Measurements from ENCODE around the gene NUDT9. TPM values are rescaled to one million over a fixed set of nuclear protein-coding genes. Genes with fewer than 3 reads are reported as not detected.

Gene NUDT9
- total RNA-seq, 1 experiment from 2014 or later = 25.4 TPM

DNA sequence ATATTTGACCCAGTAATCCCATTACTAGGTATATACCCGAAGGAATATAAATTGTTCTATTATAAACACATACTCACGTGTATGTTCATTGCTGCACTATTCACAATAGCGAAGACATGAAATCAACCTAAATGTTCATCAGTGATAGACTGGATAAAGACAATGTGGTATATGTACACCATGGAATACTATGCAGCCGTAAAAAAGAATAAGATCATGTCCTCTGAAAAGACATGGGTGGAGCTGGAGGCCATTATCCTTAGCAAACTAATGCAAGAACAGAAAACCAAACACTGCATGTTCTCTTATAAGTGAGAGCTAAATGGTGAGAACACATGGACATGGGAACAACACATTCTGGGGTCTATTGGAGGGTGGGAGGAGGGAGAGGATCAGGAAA lies 36.5 kb downstream of the NUDT9 start (continued):
- no peak for TF ChIP-seq NR2C2 (CRISPR knock-in tag; IDR thresholded peaks at IDR 0.05)

DNA sequence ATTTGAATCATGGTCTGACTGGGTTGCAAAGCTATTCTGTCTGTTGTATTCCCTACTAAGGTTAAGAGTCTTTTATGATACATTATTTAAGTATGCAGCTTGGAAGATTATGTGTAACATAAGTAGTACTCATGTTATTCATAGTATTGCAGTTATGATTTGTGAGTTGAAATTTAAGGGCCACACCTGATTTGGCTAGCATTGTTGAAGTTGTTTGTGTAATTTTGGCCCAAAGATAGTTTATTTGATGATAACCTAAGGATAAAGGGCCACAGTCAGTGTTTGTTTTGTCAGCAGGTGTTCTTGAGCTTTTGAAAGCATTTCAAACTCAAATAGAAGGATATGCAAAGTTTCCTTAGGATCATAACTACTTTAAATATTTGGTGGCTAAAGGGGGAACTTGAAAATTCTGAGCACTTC lies 38.9 kb downstream of the NUDT9 start:
- Mint-ChIP-seq H3K27ac (no peak overlapping the region), H3K4me3 (no peak overlapping the region), H3K27me3 (ENCODE audit: low read depth) (no peaks in the 10 kb centered on the region), H3K9me3 (peaks cover 9% of the 10 kb centered on the region), H3K36me3 (peaks cover 18% of the 10 kb centered on the region), H3K4me1 (peaks cover 14% of the 10 kb centered on the region)
- no peak for TF ChIP-seq ZNF138 (CRISPR knock-in tag; conservative IDR thresholded peaks at IDR 0.05)
- ATAC-seq (no peak), DNase-seq (ENCODE audit: low spot score) (no peak)
- ChIA-PET CTCF (no interaction called here), POLR2A (no interaction called here)

DNA sequence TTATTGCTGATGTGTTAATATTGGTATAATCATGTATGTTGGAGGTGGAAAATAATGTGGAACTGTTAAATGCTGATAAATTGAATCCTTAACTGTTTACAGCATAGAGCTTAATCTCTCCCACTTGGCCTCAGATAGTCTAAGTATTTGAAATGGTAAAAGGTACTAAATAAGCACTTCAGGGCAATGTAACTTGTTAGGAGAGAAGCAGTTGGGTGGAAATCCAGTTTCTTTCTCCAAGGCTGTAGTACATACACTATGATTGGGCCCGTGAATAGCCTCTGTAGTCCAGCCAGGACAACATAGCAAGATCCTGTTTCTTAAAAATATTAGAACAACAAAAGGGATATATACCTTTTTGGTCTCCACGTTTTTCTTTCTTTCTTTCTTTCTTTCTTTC lies 39.7 kb downstream of the NUDT9 start:
- CTCF ChIA-PET = no interaction called here
- no peak for TF ChIP-seq NR2C2 (CRISPR knock-in tag; IDR thresholded peaks at IDR 0.05)
- TF ChIP-seq, protein P1, sequence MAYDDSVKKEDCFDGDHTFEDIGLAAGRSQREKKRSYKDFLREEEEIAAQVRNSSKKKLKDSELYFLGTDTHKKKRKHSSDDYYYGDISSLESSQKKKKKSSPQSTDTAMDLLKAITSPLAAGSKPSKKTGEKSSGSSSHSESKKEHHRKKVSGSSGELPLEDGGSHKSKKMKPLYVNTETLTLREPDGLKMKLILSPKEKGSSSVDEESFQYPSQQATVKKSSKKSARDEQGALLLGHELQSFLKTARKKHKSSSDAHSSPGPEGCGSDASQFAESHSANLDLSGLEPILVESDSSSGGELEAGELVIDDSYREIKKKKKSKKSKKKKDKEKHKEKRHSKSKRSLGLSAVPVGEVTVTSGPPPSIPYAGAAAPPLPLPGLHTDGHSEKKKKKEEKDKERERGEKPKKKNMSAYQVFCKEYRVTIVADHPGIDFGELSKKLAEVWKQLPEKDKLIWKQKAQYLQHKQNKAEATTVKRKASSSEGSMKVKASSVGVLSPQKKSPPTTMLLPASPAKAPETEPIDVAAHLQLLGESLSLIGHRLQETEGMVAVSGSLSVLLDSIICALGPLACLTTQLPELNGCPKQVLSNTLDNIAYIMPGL (CRISPR knock-in tag; IDR thresholded peaks at IDR 0.05) = no peak
- no peak for ATAC-seq

DNA sequence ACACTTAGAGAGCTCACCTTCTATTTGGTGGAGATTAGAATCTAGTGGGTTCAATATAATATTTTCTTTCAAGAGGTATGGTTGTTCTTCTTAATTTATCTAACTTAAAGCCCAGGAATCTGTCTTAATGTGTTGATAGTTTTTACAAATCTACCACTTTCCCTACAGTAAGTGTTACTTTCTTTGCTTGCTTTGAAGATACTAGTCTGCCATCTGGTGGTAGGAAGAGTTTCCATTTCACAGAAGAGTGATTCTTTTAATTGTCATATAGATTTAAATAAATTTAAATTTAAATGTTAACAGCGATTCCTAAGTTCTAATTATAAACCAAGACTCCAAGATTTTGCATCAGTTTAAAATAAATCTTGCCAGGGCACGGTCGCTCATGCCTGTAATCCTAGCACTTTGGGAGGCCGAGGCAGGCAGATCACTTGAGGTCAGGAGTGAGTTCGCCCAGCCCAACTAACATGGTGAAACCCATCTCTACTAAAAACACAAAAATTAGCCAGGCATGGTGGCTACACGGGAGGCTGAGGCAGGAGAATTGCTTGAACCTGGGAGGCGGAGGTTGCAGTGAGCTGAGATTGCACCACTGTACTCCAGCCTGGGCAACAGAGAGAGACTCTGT lies 43.5 kb downstream of the NUDT9 start:
- DNase-seq (ENCODE audit: low spot score) (no peak), ATAC-seq (peak; percentile 48; the same call in 1 of the 2 replicates)
- POLR2A ChIA-PET = no interaction called here
- H3K27me3 Mint-ChIP-seq (ENCODE audit: low read depth) = no peaks in the 10 kb centered on the region
- 0 out of 2 replicates have a peak overlapping the region, but pooled peaks have one; percentile 23 for H3K27ac Mint-ChIP-seq
- H3K4me1 Mint-ChIP-seq = peaks cover 11% of the 10 kb centered on the region
- CTCF ChIA-PET = interaction anchor here (0.6 to 3.3 kb wide), 4 partner anchors 90 to 372 kb away, joined by 4 to 15 read pairs (median 7); no protein-coding TSS in a partner anchor
- H3K9me3 Mint-ChIP-seq = no peaks in the 10 kb centered on the region
- no peaks in the 10 kb centered on the region for H3K36me3 Mint-ChIP-seq
- no peak overlapping the region for H3K4me3 Mint-ChIP-seq
- no peak for TF ChIP-seq NFYB (CRISPR knock-in tag; conservative IDR thresholded peaks at IDR 0.05; ENCODE audit: low read depth)
- TF ChIP-seq, protein P2, sequence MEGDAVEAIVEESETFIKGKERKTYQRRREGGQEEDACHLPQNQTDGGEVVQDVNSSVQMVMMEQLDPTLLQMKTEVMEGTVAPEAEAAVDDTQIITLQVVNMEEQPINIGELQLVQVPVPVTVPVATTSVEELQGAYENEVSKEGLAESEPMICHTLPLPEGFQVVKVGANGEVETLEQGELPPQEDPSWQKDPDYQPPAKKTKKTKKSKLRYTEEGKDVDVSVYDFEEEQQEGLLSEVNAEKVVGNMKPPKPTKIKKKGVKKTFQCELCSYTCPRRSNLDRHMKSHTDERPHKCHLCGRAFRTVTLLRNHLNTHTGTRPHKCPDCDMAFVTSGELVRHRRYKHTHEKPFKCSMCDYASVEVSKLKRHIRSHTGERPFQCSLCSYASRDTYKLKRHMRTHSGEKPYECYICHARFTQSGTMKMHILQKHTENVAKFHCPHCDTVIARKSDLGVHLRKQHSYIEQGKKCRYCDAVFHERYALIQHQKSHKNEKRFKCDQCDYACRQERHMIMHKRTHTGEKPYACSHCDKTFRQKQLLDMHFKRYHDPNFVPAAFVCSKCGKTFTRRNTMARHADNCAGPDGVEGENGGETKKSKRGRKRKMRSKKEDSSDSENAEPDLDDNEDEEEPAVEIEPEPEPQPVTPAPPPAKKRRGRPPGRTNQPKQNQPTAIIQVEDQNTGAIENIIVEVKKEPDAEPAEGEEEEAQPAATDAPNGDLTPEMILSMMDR (IDR thresholded peaks at IDR 0.05) = 0 out of 2 replicates have a peak, but pooled peaks have one; percentile 21

More for the DNA sequence above, 39.7 kb downstream of the NUDT9 start:
- POLR2A ChIA-PET = no interaction called here
- Mint-ChIP-seq H3K4me3 (no peak overlapping the region), H3K9me3 (peaks cover 9% of the 10 kb centered on the region), H3K27me3 (ENCODE audit: low read depth) (no peaks in the 10 kb centered on the region), H3K36me3 (peaks cover 18% of the 10 kb centered on the region), H3K4me1 (peaks cover 11% of the 10 kb centered on the region), H3K27ac (no peak overlapping the region)
- no peak for DNase-seq (ENCODE audit: low spot score)

DNA sequence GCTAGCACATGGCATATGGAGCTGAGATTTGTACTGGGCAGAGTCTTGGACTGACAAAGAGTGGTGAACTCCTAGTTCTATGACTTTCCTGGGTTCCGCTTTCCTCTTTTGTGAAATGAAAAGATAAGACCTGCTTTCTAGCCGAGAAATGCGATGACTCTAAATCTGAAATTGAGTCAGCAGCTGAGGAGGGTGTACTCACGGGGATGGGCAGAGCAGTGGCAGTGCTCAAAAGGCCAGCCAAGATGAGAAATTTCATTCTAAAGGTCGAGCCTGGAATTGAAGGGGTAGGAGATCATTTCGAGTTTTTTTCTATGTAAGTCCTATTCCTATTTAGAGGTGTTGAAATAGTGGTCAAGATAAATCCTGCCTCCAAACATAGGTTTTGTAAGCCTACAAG lies 47.0 kb downstream of the NUDT9 start:
- TF ChIP-seq, protein P3, sequence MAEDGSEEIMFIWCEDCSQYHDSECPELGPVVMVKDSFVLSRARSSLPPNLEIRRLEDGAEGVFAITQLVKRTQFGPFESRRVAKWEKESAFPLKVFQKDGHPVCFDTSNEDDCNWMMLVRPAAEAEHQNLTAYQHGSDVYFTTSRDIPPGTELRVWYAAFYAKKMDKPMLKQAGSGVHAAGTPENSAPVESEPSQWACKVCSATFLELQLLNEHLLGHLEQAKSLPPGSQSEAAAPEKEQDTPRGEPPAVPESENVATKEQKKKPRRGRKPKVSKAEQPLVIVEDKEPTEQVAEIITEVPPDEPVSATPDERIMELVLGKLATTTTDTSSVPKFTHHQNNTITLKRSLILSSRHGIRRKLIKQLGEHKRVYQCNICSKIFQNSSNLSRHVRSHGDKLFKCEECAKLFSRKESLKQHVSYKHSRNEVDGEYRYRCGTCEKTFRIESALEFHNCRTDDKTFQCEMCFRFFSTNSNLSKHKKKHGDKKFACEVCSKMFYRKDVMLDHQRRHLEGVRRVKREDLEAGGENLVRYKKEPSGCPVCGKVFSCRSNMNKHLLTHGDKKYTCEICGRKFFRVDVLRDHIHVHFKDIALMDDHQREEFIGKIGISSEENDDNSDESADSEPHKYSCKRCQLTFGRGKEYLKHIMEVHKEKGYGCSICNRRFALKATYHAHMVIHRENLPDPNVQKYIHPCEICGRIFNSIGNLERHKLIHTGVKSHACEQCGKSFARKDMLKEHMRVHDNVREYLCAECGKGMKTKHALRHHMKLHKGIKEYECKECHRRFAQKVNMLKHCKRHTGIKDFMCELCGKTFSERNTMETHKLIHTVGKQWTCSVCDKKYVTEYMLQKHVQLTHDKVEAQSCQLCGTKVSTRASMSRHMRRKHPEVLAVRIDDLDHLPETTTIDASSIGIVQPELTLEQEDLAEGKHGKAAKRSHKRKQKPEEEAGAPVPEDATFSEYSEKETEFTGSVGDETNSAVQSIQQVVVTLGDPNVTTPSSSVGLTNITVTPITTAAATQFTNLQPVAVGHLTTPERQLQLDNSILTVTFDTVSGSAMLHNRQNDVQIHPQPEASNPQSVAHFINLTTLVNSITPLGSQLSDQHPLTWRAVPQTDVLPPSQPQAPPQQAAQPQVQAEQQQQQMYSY (CRISPR knock-in tag; IDR thresholded peaks at IDR 0.05) = no peak
- TF ChIP-seq, protein P4, sequence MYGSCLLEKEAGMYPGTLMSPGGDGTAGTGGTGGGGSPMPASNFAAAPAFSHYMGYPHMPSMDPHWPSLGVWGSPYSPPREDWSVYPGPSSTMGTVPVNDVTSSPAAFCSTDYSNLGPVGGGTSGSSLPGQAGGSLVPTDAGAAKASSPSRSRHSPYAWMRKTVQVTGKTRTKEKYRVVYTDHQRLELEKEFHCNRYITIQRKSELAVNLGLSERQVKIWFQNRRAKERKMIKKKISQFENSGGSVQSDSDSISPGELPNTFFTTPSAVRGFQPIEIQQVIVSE (CRISPR knock-in tag; IDR thresholded peaks at IDR 0.05; ENCODE audit: borderline replicate concordance) = no peak
- TF ChIP-seq, protein P5, sequence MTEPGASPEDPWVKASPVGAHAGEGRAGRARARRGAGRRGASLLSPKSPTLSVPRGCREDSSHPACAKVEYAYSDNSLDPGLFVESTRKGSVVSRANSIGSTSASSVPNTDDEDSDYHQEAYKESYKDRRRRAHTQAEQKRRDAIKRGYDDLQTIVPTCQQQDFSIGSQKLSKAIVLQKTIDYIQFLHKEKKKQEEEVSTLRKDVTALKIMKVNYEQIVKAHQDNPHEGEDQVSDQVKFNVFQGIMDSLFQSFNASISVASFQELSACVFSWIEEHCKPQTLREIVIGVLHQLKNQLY (CRISPR knock-in tag; IDR thresholded peaks at IDR 0.05) = no peak
- ChIA-PET POLR2A (no interaction called here), CTCF (no interaction called here)
- H3K4me1 Mint-ChIP-seq = peaks cover 3% of the 10 kb centered on the region; the same call in 1 of the 2 replicates
- DNase-seq (ENCODE audit: low spot score) (no peak), ATAC-seq (no peak)
- H3K36me3 Mint-ChIP-seq = no peaks in the 10 kb centered on the region
- H3K9me3 Mint-ChIP-seq = no peaks in the 10 kb centered on the region
- no peak overlapping the region; the same call in 1 of the 2 replicates for H3K27ac Mint-ChIP-seq
- H3K4me3 Mint-ChIP-seq = no peak overlapping the region
- no peaks in the 10 kb centered on the region for H3K27me3 Mint-ChIP-seq (ENCODE audit: low read depth)

Data from WTC11 (cell line).